ENCODE data around the gene HPN. TPM values are rescaled to one million over a fixed set of nuclear protein-coding genes. Genes with fewer than 3 reads are reported as not detected.
"Not testable (repeated sequence)": the region's sequence is repeated elsewhere in the genome, so short reads cannot be mapped to it uniquely, and the experiment has no call there.

HPN gene
- total RNA-seq, 1 donor from 2014 or later, result 4.9 TPM

DNA sequence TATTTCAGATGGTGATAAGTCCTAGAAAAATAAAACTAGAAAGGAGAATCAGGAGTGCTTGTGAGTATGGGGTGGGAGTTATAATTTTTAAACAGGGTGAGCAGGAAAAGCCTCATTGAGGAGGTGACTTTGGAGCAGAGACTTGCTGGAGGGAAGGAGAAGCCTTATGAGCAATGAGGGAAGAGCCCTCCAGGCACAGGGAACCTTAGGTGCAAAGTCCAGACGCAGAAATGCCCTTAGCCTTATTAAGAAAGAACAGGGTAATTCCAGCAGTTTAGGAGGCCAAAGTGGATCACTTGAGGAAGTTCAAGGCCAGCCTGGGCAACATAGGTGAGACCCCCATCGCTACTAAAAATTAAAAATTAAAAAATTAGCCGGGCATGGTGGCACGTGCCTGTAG is 53.1 kb downstream of the HPN start:
- intact Hi-C loops (cut with DNase I), result no loop called here
- DNase-seq (ENCODE audit: low spot score), result no peak

DNA sequence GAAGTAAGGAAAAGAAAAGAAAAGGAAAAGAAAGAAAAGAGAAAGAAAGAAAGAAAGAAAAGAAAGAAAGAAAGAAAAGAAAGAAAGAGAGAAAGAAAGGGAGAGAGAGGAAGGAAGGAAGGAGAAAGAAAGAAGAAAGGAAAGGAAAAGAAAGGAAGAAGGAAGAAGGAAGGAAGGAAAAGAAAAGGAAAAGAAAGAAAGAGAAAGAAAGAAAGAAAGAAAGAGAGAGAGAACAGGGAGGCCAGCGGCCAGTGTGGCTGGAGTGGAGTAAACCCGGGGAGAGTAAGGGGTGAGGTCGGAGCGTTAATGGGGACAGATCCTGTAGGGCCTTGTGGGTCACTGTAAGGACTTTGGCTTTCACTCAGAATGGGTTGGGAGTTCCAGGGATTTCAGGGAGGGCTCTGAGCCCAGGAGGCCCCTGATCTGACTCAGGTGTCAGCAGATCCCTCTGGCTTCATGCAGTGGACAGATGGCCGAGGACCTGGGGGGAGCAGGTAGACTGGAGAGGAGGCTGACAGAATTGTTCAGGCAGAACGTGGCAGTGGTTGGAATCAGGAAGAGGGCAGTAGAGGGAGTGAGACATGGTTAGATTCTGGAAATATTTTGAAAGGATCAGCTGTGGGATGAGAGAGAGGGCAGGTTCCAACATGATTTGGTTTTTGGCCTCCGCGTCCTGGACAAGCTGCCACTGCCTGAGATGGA is 54.3 kb downstream of the HPN start:
- intact Hi-C loops (cut with DNase I), result no loop called here

DNA sequence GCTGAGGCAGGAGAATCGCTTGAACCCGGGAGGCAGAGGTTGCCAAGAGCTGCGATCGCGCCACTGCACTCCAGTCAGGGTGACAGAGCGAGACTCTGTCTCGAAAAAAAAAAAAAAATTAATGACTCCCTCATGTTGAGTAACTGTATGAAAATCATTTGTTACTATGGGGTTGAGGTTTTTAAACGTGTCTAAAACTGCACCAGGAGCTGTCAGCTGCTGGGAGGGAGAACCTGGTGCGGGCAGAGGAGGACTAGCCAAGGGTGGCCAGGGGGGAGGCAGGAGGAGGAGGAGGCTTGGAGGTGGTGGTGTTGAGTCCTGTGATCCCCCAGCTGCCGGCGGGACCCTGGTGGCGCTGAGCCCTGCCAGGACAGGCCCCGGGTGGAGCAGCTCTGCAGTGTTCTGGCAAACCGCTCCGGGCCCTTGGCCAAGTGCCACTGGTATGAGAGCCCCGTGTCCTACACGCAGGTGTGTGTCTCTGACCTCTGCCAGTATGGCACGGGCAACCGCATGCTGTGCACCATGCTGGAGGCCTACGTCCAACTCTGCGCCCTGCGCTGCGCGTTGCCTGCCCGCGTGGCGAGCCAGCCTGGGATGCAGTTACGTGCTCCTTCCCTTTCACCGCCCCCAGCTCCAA is 57.0 kb downstream of the HPN start:
- no peak for DNase-seq (ENCODE audit: low spot score)
- intact Hi-C loops (cut with DNase I), result no loop called here

More for the DNA sequence above, 54.3 kb downstream of the HPN start:
- no peak for DNase-seq (ENCODE audit: low spot score)

DNA sequence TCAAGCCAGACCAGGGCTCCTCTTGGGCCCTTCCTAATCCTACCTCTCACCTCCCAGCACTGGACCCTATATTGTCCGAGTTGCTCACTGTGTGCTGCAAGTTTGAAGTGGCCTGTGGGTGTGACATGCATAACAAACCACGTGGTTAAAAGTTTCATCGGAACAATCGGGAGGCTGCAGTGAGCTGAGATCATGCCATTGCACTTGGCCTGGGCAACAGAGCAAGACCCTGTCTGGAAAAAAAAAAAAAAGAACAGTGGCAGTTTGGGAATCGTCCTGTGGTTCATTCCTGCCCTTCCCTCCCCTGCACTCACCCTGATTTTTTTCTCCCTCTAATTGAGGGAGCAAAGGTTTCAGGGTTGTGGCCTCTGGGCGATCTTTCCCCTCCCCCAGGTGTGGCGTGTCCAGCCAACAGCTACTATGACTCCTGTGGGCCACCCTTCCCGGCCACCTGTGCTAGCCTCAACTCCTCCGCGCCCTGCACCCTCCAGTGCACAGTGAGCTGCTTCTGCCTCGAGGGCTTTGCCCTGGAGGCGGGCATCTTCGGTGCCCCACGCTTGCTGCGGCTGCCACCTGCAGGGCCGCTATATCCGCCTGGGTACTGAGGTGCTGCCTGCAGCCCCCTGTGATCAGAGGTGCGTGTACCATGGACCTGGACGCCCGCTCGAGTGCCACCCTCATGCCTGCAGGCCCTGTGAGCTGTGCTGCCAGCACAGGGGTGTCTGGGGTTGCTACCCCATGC is 57.8 kb downstream of the HPN start:
- intact Hi-C loops (cut with DNase I), result no loop called here
- no peak for DNase-seq (ENCODE audit: low spot score)

DNA sequence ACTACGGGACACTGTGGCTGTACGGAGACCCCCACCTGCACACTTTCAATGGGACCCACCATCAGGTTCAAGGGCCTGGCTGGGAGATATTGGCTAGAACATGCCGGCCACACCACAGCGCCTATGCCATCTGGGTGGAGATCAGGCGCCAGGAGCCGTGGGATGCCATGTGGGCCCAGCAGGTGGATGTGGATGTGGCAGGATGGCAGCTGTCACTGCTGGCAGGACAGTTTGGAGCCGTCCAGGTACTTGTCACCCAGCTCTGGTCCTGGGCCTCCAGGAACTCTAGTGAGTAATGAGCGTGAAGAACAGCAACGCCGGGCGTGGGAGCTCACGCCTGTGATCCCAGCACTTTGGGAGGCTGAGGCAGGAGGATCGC is 58.4 kb downstream of the HPN start:
- DNase-seq (ENCODE audit: low spot score), result no peak
- intact Hi-C loops (cut with DNase I), result no loop called here

DNA sequence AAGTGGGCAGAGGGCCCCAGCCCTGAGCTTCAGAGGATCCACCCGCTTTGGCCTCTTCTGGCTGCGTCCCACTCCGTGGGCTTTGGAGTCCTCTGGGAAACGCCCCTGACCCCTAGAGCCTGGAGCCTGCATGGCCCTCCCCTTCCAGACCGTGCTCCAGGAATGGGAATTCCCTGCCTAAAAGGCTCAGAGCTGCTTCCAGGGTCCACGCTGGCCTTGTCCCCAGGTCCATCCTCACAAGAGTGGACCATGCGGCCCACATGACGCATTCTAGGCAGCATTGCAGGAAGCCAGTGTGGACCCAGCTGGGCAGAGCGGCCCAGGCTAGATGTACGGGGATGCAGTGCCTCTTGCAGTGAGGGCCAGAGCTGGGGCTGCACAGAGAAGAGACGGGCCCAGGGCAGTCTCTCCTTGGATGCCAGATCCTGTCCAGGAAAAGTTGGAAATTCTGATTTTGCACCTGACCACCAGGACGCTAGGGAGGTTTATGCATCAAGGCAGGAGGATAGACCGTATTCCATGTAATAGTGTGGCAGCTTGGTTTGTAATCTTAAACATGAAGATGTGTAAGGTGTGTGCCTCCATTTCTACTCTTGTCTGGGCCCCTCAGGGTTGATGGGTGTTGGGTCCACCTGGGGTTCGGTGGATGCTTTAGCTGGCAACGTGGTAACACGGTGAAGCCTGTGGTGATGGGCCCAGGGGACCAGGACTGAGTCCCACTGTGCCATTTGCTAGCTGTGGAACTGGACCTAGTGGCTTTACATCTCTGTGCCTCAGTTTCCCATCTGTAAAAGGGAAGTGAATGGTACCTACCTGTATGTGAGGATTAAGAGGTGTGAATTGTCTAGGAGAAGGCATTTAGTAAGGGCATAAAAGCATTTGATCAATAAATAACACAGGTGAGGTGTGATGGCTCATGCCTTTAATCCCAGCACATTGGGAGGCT is 59.3 kb downstream of the HPN start:
- intact Hi-C loops (cut with DNase I), result no loop called here

DNA sequence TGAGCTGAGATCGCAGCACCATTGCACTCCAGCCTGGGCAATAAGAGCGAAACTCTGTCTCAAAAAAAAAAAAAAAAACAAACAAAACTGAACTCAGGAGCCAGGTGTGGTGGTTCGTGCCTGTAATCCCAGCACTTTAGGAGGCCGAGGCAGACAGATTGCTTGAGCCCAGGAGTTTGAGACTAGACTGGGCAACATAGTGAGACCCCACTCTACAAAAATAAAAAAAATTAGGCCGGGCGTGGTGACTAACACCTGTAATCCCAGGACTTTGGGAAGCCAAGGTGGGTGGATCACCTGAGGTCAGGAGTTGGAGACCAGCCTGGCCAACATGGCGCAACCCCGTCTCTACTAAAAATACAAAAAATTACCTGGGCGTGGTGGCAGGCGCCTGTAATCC is 60.4 kb downstream of the HPN start:
- DNase-seq (ENCODE audit: low spot score); intact Hi-C loops (cut with DNase I): not testable (repeated sequence)

More for the DNA sequence above, 59.3 kb downstream of the HPN start:
- DNase-seq (ENCODE audit: low spot score), result no peak

DNA sequence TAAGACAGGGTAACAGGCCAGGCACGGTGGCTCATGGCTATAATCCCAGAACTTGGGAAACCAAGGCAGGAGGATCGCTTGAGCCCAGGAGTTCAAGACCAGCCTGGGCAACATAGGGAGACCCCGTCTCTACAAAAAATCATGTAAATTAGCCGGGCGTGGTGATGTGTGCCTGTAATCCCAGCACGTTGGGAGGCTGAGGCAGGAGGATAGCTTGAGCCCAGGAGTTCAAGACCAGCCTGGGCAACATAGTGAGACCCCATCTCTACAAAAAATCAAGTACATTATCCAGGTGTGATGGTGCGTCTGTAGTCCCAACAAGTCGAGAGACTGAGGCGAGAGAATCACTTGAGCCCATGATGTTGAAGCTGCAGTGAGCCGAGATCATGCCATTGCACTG is 62.1 kb downstream of the HPN start:
- intact Hi-C loops (cut with DNase I); DNase-seq (ENCODE audit: low spot score): not testable (repeated sequence)

DNA sequence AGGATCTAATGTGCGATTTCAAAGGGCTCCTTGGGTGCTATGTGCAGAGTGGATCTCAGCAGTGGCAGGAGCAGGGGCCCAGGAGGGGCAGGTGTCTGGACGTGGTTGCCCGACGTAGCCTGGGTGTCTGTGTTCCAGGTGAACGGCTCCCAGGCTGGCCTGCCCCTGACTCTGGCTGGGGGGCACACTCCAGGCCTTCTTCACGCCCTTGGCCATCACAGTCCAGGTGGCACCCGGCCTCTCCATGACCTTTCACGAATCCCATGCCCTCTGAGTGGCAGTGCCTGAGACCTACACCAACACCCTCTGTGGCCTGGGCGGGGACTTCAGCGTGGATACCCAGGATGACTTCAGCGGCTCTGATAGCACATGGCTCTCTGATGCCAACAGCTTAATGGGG is 62.8 kb downstream of the HPN start:
- no peak for DNase-seq (ENCODE audit: low spot score)
- intact Hi-C loops (cut with DNase I), result no loop called here

DNA sequence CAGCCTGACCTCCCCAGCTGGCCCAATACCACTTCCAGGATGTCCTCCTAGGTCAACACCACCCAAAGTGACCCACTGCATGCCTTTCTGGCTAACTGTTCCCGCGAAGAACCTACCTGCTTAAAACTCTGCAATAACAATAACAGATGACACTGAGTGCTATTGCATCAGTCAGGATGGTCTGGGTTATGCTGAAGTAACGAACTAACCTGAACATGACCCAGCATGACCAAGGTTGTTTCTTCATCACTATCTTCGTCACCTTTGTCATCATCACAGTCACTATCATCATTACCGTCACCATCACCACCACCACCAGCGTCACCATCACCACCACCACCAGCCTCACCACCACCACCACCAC is 63.5 kb downstream of the HPN start:
- DNase-seq (ENCODE audit: low spot score), result no peak
- intact Hi-C loops (cut with DNase I), result no loop called here

DNA sequence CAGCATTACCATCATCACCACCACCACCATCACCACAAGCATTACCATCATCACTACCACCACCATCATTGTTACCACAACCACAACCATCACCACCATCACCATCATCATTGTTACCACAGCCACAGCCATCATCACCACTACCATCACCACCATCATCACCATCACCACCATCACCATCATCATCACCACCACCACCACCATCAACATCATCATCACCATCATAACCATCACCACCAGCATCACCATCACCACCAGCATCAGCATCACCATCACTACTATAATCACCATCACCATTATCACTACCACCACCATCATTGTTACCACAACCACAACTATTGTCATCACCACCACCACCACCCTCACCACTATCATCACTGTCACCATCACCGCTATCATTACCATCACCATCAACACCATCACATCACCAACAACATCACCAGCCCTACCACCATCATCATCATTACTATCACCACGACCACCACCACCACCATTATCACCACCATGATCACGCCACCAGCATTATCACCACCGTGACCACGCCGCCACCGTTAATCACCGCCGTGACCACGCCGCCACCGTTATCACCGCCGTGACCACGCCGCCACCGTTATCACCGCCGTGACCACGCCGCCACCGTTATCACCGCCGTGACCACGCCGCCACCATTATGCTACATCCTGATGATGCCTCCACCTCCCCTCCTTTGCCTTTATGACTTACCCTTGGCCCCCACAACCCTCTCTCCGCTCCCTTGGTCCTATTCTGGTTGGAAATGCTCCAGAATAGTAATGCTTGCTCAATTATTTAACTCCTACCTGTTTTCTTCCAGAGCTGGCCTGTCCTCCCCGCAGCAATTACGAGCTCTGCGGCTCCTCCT is 64.1 kb downstream of the HPN start:
- intact Hi-C loops (cut with DNase I), result no loop called here
- DNase-seq (ENCODE audit: low spot score), result no peak

DNA sequence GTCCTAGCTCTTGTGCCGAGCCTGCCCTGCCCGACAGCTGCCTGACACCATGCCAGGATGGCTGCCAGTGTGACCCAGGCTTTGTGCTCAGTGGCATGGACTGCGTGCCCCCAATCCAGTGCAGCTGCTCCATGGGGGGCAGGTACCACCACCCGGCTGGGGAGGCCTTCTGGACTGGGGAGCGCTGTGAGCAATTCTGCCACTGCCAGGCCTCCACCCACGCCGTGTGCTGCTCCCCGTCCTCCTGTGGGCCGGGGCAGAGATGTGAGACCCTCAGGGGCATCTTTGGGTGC is 64.7 kb downstream of the HPN start:
- intact Hi-C loops (cut with DNase I), result no loop called here
- DNase-seq (ENCODE audit: low spot score), result no peak

DNA sequence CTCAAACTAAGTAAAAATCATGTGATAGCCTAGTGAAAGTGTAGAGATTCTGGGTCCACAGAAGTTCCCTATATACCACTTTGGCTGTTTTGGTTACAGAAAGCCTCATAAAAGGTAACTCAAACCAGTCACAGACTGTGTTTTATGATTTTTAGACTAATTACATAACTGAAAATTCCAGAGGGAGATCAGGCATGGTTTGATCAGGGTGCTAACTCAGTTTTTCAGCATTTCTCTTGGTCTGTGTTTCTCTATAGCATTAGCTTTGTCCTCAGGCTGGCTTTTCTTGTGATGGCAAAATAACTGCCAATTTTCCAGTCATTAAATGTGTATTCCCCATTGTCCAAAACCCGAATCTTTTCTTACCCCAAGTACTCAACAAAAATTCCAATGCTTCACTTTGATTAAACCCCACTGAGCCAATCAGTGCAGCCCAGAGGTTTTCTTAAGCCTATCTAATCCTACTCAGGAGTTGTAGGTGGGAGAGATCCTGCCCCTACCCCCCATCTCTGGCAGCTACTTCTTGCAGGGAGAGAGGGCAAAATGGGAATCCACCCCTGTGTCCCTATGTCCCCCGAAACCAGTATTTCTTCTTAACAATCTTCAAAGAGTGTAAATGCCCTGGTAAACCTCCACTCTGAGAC is 65.5 kb downstream of the HPN start:
- DNase-seq (ENCODE audit: low spot score), result no peak
- intact Hi-C loops (cut with DNase I), result no loop called here

DNA sequence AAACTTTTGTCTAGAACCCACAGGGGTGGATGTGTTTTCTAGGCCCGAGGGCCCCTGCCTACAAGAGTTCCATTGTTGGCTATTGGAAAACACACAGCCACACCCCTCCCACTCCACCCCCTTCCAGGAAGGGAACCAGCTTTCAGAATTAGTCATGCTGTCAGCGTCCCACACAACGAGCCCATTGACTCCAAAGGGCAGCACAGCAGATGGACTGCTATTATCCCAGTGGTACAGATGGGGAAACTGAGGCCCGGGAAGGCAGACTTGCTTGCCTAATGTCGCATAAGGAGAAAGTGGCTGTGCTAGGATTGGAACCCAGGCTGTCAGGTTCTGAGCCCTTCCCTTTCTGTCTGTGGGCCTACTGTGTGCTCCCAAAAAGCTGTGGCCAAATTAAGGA is 66.0 kb downstream of the HPN start:
- intact Hi-C loops (cut with DNase I), result no loop called here
- no peak for DNase-seq (ENCODE audit: low spot score)

DNA sequence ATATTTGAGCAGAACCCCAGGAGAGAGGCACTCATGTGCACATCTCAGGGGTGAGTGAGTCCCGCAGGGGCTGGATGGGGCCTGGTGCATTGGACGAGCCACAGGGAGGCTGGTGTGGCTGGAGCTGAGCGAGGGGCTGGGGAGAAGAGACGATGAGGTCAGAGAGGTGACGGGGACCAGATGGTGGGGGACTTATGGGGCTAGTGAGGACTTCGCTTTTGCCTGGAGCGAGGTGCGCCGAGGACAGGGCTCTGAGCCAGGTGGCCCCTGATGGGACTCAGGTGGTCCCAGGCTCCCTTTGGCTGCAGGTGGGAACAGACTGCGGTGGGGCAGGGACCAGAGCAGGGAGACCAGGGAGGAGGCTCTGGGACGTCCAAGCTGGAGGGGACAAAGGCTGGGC is 67.2 kb downstream of the HPN start:
- DNase-seq (ENCODE audit: low spot score), result no peak
- intact Hi-C loops (cut with DNase I), result no loop called here

DNA sequence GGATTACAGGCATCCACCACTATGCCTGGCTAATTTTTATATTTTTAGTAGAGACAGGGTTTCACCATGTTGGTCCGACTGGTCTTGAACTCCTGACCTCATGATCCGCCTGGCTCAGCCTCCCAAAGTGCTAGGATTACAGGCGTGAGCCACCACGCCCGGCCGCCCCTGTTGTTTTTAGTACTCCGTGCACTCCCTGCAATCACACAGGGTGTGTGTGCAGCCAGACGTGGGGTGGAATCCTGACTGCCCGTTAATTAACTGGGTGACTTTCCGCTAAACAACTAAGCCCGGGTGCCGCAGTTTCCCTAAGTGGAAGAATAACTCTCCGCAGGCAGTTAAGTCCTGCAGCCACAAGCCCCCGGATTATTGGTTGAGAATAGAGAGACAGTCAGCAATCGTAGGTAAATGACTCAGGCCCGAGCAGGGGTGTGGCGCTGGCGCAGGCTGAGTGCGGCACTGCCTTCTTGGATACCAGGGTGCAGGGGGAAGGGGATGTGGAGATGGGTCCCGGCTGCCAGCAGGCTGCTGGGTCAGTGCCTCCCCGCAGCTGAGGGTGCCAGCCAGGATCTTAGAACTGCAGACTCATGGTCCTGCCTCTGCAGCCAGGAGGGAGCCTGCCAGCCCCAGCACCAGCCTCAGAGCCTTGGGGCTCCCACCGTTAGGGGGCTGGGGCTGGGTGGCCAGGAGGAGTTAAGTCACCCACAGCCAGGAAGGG is 68.0 kb downstream of the HPN start:
- intact Hi-C loops (cut with DNase I), result no loop called here
- DNase-seq (ENCODE audit: low spot score), result no peak

DNA sequence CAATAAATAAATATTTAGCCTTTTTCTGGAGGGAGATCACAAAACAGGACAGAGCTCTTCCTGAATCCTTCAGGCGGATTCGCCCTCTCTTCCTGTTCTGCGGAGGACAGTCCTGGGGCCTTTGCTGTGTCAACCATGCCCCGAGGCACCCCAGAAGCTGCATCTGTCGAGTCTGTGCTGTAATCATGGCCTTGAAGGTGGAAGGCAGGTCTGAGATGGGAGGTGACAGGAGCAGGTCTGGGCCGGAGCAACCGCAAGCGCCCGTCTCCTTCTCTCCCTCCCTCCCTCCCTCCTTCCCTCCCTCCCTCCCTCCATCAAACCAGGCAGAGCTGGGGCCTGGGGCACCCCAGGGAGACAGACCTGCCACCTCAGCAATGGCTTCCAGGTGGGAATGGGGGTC is 69.5 kb downstream of the HPN start:
- no peak for DNase-seq (ENCODE audit: low spot score)
- intact Hi-C loops (cut with DNase I), result no loop called here

DNA sequence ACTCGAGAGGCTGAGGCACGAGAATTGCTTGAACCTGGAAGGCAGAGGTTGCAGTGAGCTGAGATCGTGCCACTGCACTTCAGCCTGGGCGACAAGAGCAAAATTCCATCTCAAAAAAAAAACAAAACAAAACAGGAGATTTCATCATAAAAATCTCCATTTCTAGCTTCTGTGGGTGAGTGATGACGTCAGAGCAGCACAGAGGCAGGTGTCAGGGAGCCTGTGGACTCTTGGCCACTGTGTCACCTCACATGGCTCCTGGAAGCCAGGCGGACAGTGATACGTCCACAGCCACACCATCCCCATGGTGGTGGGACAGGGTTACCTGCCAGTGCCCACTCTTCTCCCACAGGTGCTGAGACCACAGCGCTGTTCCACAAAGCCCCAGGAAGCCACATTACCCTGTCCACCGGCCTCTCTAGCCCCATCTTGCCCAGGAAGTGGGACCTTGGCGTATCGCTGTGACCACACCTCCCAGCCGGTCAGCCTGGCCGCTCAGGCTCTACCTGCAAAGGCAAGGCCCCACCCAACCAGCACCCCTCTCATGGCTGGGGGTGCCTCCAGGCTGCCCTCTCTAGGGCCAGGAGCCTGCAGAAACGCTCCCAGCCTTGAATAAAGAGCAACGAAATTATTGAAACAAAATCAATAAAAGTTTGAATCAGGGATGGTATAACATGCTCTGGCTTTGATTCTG is 71.6 kb downstream of the HPN start:
- intact Hi-C loops (cut with DNase I), result no loop called here
- DNase-seq (ENCODE audit: low spot score), result no peak

Data from cardiac septum (tissue), 1 donor.